ENCODE measurements around the gene PRDM15.

The PRDM15 gene

GRCh38 chr21:41760411-41760810 lies 118.7 kb downstream of the PRDM15 start:
- no peak for DNase-seq

GRCh38 chr21:41759926-41760325 lies 119.2 kb downstream of the PRDM15 start:
- no peak for DNase-seq

- no peak for DNase-seq
Observed at GRCh38 chr21:41759214-41759840, 119.8 kb downstream of the PRDM15 start.

GRCh38 chr21:41758550-41758949 lies 120.6 kb downstream of the PRDM15 start:
- DNase-seq = no peak

GRCh38 chr21:41755934-41756773 lies 123.0 kb downstream of the PRDM15 start:
- DNase-seq = no peak

GRCh38 chr21:41755258-41755933 lies 123.7 kb downstream of the PRDM15 start:
- DNase-seq = no peak

GRCh38 chr21:41754479-41754891 lies 124.7 kb downstream of the PRDM15 start:
- no peak for DNase-seq

GRCh38 chr21:41753006-41753898 lies 125.9 kb downstream of the PRDM15 start:
- DNase-seq = no peak

- no peak for DNase-seq
Observed at GRCh38 chr21:41752231-41752681, 126.9 kb downstream of the PRDM15 start.

GRCh38 chr21:41751611-41752011 lies 127.5 kb downstream of the PRDM15 start:
- no peak for DNase-seq

GRCh38 chr21:41750532-41751151 lies 128.5 kb downstream of the PRDM15 start:
- DNase-seq = no peak

- no peak for DNase-seq
Observed at GRCh38 chr21:41750051-41750450, 129.1 kb downstream of the PRDM15 start.

GRCh38 chr21:41749286-41749685 lies 129.9 kb downstream of the PRDM15 start:
- DNase-seq = no peak

Data from SHP77 (cell line).